GM12864 (cell line): ENCODE measurements around the gene PUDP.

ENCODE experiments used
- DNase-seq: peaks from one replicate; pipeline ENCODE4 v3.0.0-alpha.2; 2011; ENCODE audit warnings: low read depth
- H3K4me3 ChIP-seq: 2 replicates; pipeline ENCODE4 v1.5.1; 2011; ENCODE audit warnings: mild to moderate bottlenecking, low read depth, low read length, control low read depth
- TF ChIP-seq, protein P1 (sequence below): IDR thresholded peaks from 2 replicates; pipeline ENCODE4 v1.5.1; 2011; ENCODE audit warnings: low read depth, mild to moderate bottlenecking, moderate library complexity, low read length, control low read depth, inconsistent platforms; ENCODE audit errors: missing control alignments

PUDP gene

GRCh38 chrX:7072856-7073255 is 75.1 kb downstream of the PUDP start:
- H3K4me3 ChIP-seq, result no peak overlapping the region
- TF ChIP-seq, protein P1, sequence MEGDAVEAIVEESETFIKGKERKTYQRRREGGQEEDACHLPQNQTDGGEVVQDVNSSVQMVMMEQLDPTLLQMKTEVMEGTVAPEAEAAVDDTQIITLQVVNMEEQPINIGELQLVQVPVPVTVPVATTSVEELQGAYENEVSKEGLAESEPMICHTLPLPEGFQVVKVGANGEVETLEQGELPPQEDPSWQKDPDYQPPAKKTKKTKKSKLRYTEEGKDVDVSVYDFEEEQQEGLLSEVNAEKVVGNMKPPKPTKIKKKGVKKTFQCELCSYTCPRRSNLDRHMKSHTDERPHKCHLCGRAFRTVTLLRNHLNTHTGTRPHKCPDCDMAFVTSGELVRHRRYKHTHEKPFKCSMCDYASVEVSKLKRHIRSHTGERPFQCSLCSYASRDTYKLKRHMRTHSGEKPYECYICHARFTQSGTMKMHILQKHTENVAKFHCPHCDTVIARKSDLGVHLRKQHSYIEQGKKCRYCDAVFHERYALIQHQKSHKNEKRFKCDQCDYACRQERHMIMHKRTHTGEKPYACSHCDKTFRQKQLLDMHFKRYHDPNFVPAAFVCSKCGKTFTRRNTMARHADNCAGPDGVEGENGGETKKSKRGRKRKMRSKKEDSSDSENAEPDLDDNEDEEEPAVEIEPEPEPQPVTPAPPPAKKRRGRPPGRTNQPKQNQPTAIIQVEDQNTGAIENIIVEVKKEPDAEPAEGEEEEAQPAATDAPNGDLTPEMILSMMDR, result no peak
- no peak for DNase-seq

DNA sequence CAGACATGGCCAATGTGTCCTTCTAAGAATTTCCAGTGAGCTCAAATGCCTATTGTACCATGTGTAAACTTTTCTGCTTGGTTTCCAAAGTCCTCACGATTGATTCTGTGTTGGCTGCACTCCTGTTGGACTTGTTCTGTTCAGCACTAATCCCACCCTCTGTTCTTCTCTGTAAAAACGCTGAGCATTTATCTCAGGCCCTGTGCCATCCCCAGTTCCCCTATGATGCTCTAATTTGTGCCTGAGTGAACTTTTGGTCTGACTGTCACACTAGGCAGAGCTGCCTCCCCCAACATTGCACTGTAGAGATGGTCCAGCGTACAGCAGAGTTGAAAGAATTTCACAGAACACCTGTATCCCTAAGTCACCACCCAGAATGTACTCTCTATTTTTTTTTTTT is 76.6 kb downstream of the PUDP start:
- TF ChIP-seq, protein P1, result no peak
- no peak overlapping the region for H3K4me3 ChIP-seq
- no peak for DNase-seq

DNA sequence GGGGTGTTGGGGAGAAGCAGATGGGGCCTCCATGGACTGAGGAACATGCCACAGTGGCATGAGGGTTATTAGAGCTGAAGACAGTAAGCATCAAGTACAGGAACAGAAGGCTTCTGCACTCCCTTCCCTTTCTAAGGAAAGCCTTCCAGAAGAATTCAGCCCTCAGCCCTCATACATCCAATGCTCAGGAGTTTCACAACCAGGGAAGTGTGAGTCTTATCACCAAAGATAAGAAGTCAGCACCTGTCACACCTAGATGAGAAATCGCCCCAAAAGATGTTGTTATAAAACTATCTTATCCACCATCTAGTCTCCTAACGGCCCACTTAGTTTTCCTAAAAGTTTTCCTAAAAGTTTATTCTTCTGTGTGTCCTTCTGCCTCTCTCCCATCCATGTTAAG is 78.4 kb downstream of the PUDP start:
- TF ChIP-seq, protein P1, result no peak
- no peak for DNase-seq
- H3K4me3 ChIP-seq, result no peak overlapping the region

- no peak for DNase-seq
- no peak overlapping the region for H3K4me3 ChIP-seq
- TF ChIP-seq, protein P1, result peak; percentile 42
Measured at GRCh38 chrX:7068939-7069367, 79.0 kb downstream of the PUDP start.

GRCh38 chrX:7067256-7067655 is 80.7 kb downstream of the PUDP start:
- TF ChIP-seq, protein P1, result no peak
- DNase-seq, result no peak
- H3K4me3 ChIP-seq, result no peak overlapping the region

- TF ChIP-seq, protein P1, result no peak
- H3K4me3 ChIP-seq, result no peak overlapping the region
- no peak for DNase-seq
Measured at GRCh38 chrX:7065473-7065872, 82.5 kb downstream of the PUDP start.

- TF ChIP-seq, protein P1, result no peak
- no peak overlapping the region for H3K4me3 ChIP-seq
- no peak for DNase-seq
Measured at GRCh38 chrX:7062903-7063302, 85.0 kb downstream of the PUDP start.
